Brain microvascular endothelial cell (primary cell): ENCODE results near the gene SUDS3.
A peak's percentile ranks its signal among the peaks of the same experiment; 100 is the strongest.

Source experiments
- DNase-seq: peaks from one replicate; pipeline ENCODE4 v3.0.0-alpha.2; 2020
- H3K27ac ChIP-seq: fragments of 250-450 bp; sonication (Bioruptor Pico); 2 replicates; pipeline ENCODE4 v1.5.1; 2020; ENCODE audit warnings: mild to moderate bottlenecking, moderate library complexity
- H3K27me3 ChIP-seq: fragments of 250-450 bp; sonication (Bioruptor Pico); replicated peaks from 2 replicates; pipeline ENCODE4 v1.5.1; 2020; ENCODE audit warnings: mild to moderate bottlenecking
- H3K36me3 ChIP-seq: fragments of 250-450 bp; sonication (Bioruptor Pico); replicated peaks from 2 replicates; pipeline ENCODE4 v1.5.1; 2020; ENCODE audit warnings: mild to moderate bottlenecking
- H3K4me3 ChIP-seq: 2 replicates; pipeline ENCODE4 v1.5.1; 2011; ENCODE audit warnings: low read depth, mild to moderate bottlenecking, control low read depth, low read length, moderate library complexity
- CTCF ChIP-seq: IDR thresholded peaks from 2 replicates; pipeline ENCODE4 v1.5.1; 2011; ENCODE audit warnings: low read depth, mild to moderate bottlenecking, moderate library complexity, low read length, control low read depth, inconsistent platforms; ENCODE audit errors: missing control alignments
- in situ Hi-C: cut with HindIII; loops from 2 replicates; pipeline ENCODE4 v1.10.0; 2017; ENCODE audit warnings: low sequenced_read_pairs, low pct_ligation_motif_present

SUDS3 gene

GRCh38 chr12:118358612-118359540, 17.5 kb upstream of the SUDS3 start:
- H3K4me3 ChIP-seq: no peak overlapping the region
- no peak for DNase-seq

GRCh38 chr12:118359541-118359915, 16.8 kb upstream of the SUDS3 start:
- H3K36me3 ChIP-seq: peaks cover 2% of the 10 kb centered on the region
- in situ Hi-C loops: loop anchor here (25.0 kb wide), 1 partner anchor 172 kb away; no protein-coding TSS in a partner anchor
- TF ChIP-seq CTCF: no peak
- H3K4me3 ChIP-seq: no peak overlapping the region
- peak overlapping the region; percentile 89 for H3K27ac ChIP-seq
- no peak for DNase-seq
- no peaks in the 10 kb centered on the region for H3K27me3 ChIP-seq

More at GRCh38 chr12:118358612-118359540, 17.5 kb upstream of the SUDS3 start:
- in situ Hi-C loops: loop anchor here (25.0 kb wide), 1 partner anchor 172 kb away; no protein-coding TSS in a partner anchor
- TF ChIP-seq CTCF: no peak
- Histone ChIP-seq H3K27me3 (no peaks in the 10 kb centered on the region), H3K27ac (peak overlapping the region; percentile 89), H3K36me3 (peaks cover 2% of the 10 kb centered on the region)

GRCh38 chr12:118361092-118361404, 15.3 kb upstream of the SUDS3 start:
- H3K27me3 ChIP-seq: no peaks in the 10 kb centered on the region
- H3K36me3 ChIP-seq: peaks cover 2% of the 10 kb centered on the region
- H3K27ac ChIP-seq: peak overlapping the region; percentile 89
- no peak for TF ChIP-seq CTCF
- H3K4me3 ChIP-seq: peak overlapping the region; percentile 17
- in situ Hi-C loops: loop anchor here (25.0 kb wide), 1 partner anchor 174 kb away; no protein-coding TSS in a partner anchor
- DNase-seq: peak; percentile 51

- TF ChIP-seq CTCF: no peak
- peaks cover 2% of the 10 kb centered on the region for H3K36me3 ChIP-seq
- in situ Hi-C loops: loop anchor here (25.0 kb wide), 1 partner anchor 175 kb away; no protein-coding TSS in a partner anchor
- H3K4me3 ChIP-seq: no peak overlapping the region
- H3K27me3 ChIP-seq: no peaks in the 10 kb centered on the region
- DNase-seq: no peak
- no peak overlapping the region for H3K27ac ChIP-seq
These were observed 14.5 kb upstream of the SUDS3 start for GRCh38 chr12:118361889-118362288.

GRCh38 chr12:118368821-118369220, 7.5 kb upstream of the SUDS3 start:
- in situ Hi-C loops: loop anchor here (25.0 kb wide), 1 partner anchor 182 kb away; no protein-coding TSS in a partner anchor
- H3K36me3 ChIP-seq: no peaks in the 10 kb centered on the region
- H3K27ac ChIP-seq: no peak overlapping the region
- DNase-seq: no peak
- H3K27me3 ChIP-seq: no peaks in the 10 kb centered on the region
- no peak for TF ChIP-seq CTCF
- no peak overlapping the region for H3K4me3 ChIP-seq
